HepG2 (cell line): ENCODE data around the gene ZIM2. TPM values are rescaled to one million over a fixed set of nuclear protein-coding genes. Genes with fewer than 3 reads are reported as not detected.

ENCODE experiments used
- CC2D1A ChIP-seq: sonication (generic); formaldehyde crosslinking; IDR thresholded peaks from 2 replicates; pipeline ENCODE4 v1.8.1; 2023; ENCODE audit warnings: mild to moderate bottlenecking, missing genetic modification reagents
- CTCF ChIP-seq: sonication (generic); formaldehyde crosslinking; IDR thresholded peaks from 2 replicates; pipeline ENCODE4 v1.5.0; 2020; ENCODE audit warnings: mild to moderate bottlenecking, missing genetic modification reagents, moderate library complexity
- GABPA ChIP-seq, 2 experiments: IDR thresholded peaks; 2 replicates each; pipeline ENCODE4 v1.6.1; 2011 to 2016; ENCODE audit warnings: low read depth in 2 of 2, low read length in 1 of 2, missing biosample characterization in 1 of 2, missing genetic modification characterization in 1 of 2
- KDM5A ChIP-seq: fragments of 200-600 bp; sonication (generic); IDR thresholded peaks from 2 replicates; pipeline ENCODE4 v1.7.0; 2018; ENCODE audit warnings: antibody characterized with exemption, mild to moderate bottlenecking, low read length, borderline replicate concordance
- LRRFIP1 ChIP-seq: sonication (generic); formaldehyde crosslinking; conservative IDR thresholded peaks from 2 replicates; pipeline ENCODE4 v1.4.0; 2020; ENCODE audit warnings: missing genetic modification reagents
- MEIS1 ChIP-seq: sonication (generic); formaldehyde crosslinking; IDR thresholded peaks from 2 replicates; pipeline ENCODE4 v1.9.0; 2021; ENCODE audit warnings: mild to moderate bottlenecking, missing genetic modification reagents, moderate library complexity, borderline replicate concordance
- ONECUT2 ChIP-seq: sonication (generic); formaldehyde crosslinking; IDR thresholded peaks from 2 replicates; pipeline ENCODE4 v1.4.0; 2020; ENCODE audit warnings: missing genetic modification reagents
- REL ChIP-seq: sonication (generic); formaldehyde crosslinking; conservative IDR thresholded peaks from 2 replicates; pipeline ENCODE4 v1.8.0; 2022; ENCODE audit warnings: mild to moderate bottlenecking, missing genetic modification reagents, moderate library complexity
- SMAD3 ChIP-seq: sonication (generic); formaldehyde crosslinking; IDR thresholded peaks from 2 replicates; pipeline ENCODE4 v1.4.0; 2020; ENCODE audit warnings: missing genetic modification reagents
- TEF ChIP-seq: sonication (generic); formaldehyde crosslinking; IDR thresholded peaks from 2 replicates; pipeline ENCODE4 v1.5.0; 2020; ENCODE audit warnings: missing genetic modification reagents
- ZNF460 ChIP-seq: sonication (generic); formaldehyde crosslinking; IDR thresholded peaks from 2 replicates; pipeline ENCODE4 v1.5.1; 2020; ENCODE audit warnings: missing genetic modification reagents, mild to moderate bottlenecking, borderline replicate concordance
- polyA plus RNA-seq, 8 experiments: library from polyadenylated mRNA; depleted of rRNA in 3 of 8; stranded (reverse) in 7 of 8; unstranded in 1 of 8; fragments of >200 nt; fragmentation: Illumina TruSeq in 4 of 8; extraction: Trizol in 4 of 8; gene quantifications; 2 replicates each; pipeline versions ENCODE4 v1.2.1 to v1.2.3, GENCODE V29; 2011 to 2016; ENCODE audit warnings: low read depth in 4 of 8, missing spikeins in 1 of 8, mixed read lengths in 1 of 8; ENCODE audit not compliant: insufficient read depth in 1 of 8
- total RNA-seq, 5 experiments: library from RNA; depleted of rRNA; stranded (reverse); fragments of >200 nt; fragmentation: Illumina TruSeq; extraction: Trizol; gene quantifications; 2 replicates each; pipeline ENCODE4 v1.2.3, GENCODE V29; 2016; ENCODE audit warnings: low read depth in 1 of 5
- TF ChIP-seq, protein P1 (sequence below), 2 experiments: fragments of 450-650 bp in 1 of 2; sonication (generic) in 1 of 2; formaldehyde crosslinking in 1 of 2; IDR thresholded peaks; 2 replicates each; pipeline versions ENCODE4 v1.6.1 to v1.8.0; 2016 to 2022; ENCODE audit warnings: antibody characterized with exemption in 1 of 2, mild to moderate bottlenecking in 1 of 2, missing genetic modification reagents in 1 of 2

ZIM2 gene
- total and polyA plus RNA-seq, 2 of the 13 experiments (the other 11 are each of a cell fraction or from before 2014, with no cell fraction given) = 7.2 to 10.3 TPM

DNA sequence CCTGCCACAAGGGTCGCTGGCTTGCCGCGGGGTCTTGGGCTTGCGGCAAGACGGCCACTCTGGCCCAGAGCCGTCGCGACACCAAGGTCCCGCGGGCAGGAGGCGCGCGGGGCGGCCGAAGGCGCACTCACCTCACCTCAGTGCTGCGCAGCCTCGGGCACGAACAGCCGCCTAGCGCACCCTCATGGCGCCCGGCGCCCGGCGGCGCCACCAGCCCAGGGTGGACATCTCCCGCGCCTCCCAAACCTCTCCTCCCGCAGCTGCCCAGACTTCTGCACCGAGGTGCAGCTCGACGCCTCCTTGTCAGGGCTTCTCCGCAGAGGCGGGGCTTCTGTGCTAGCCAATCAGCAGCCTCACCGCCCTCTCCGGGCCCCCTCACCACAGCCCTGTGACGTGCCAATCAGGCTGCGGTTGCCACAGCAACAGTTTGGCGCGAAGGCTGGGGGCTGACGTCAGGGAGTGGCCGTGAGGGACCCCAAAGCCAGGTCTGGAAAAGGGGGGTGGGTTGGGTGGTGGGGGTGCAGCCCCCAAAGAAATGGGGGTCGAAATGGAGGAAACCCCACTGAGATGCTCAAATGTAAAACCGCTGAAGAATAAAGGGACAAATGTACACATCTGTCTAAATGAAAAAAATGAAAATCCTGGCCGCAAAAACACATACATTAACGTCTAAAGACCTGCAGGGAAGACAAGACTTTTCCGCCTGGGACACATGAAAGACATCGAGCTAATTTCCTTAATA is at the start of gene ZIM2, which contains the start of gene PEG3 (continued):
- TF ChIP-seq, protein P1, sequence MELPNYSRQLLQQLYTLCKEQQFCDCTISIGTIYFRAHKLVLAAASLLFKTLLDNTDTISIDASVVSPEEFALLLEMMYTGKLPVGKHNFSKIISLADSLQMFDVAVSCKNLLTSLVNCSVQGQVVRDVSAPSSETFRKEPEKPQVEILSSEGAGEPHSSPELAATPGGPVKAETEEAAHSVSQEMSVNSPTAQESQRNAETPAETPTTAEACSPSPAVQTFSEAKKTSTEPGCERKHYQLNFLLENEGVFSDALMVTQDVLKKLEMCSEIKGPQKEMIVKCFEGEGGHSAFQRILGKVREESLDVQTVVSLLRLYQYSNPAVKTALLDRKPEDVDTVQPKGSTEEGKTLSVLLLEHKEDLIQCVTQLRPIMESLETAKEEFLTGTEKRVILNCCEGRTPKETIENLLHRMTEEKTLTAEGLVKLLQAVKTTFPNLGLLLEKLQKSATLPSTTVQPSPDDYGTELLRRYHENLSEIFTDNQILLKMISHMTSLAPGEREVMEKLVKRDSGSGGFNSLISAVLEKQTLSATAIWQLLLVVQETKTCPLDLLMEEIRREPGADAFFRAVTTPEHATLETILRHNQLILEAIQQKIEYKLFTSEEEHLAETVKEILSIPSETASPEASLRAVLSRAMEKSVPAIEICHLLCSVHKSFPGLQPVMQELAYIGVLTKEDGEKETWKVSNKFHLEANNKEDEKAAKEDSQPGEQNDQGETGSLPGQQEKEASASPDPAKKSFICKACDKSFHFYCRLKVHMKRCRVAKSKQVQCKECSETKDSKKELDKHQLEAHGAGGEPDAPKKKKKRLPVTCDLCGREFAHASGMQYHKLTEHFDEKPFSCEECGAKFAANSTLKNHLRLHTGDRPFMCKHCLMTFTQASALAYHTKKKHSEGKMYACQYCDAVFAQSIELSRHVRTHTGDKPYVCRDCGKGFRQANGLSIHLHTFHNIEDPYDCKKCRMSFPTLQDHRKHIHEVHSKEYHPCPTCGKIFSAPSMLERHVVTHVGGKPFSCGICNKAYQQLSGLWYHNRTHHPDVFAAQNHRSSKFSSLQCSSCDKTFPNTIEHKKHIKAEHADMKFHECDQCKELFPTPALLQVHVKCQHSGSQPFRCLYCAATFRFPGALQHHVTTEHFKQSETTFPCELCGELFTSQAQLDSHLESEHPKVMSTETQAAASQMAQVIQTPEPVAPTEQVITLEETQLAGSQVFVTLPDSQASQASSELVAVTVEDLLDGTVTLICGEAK (IDR thresholded peaks at IDR 0.05) = no peak
- TF ChIP-seq, protein P1 (CRISPR knock-in tag; IDR thresholded peaks at IDR 0.05) = no peak
- no peak for TF ChIP-seq TEF
- no peak for TF ChIP-seq REL
- TF ChIP-seq MEIS1 (CRISPR knock-in tag) = no peak; the same call in 1 of the 2 replicates
- TF ChIP-seq ONECUT2 (CRISPR knock-in tag) = no peak
- TF ChIP-seq CTCF (CRISPR knock-in tag) = no peak
- TF ChIP-seq LRRFIP1 (CRISPR knock-in tag) = no peak
- no peak for TF ChIP-seq CC2D1A (CRISPR knock-in tag)
- TF ChIP-seq ZNF460 = no peak
- TF ChIP-seq SMAD3 (CRISPR knock-in tag) = no peak
- no peak for TF ChIP-seq GABPA (IDR thresholded peaks at IDR 0.05; ENCODE audit: low read depth, low read length)
- TF ChIP-seq GABPA (CRISPR knock-in tag; IDR thresholded peaks at IDR 0.05; ENCODE audit: low read depth) = no peak
- TF ChIP-seq KDM5A = no peak
